Endodermal cell (in vitro differentiated cells): Measurements from ENCODE around the gene CFAP57. TPM values are rescaled to one million over a fixed set of nuclear protein-coding genes. Genes with fewer than 3 reads are reported as not detected.

ENCODE experiments used
- DNase-seq: peaks from one replicate; pipeline ENCODE4 v3.0.0-alpha.2; 2017
- H3K27ac ChIP-seq: 2 replicates; pipeline ENCODE4 v1.5.1; 2013; ENCODE audit warnings: mild to moderate bottlenecking, low read depth, low read length, moderate library complexity
- H3K27me3 ChIP-seq: 2 replicates; pipeline ENCODE4 v1.6.1; 2013; ENCODE audit warnings: mild to moderate bottlenecking, low read length, moderate library complexity; ENCODE audit not compliant: insufficient read depth, control insufficient read depth, poor library complexity, severe bottlenecking
- H3K36me3 ChIP-seq: 2 replicates; pipeline ENCODE4 v1.7.0; 2013; ENCODE audit warnings: mild to moderate bottlenecking, low read length, moderate library complexity; ENCODE audit not compliant: control insufficient read depth, insufficient read depth
- H3K4me1 ChIP-seq: one replicate; pipeline ENCODE4 v1.7.0; 2013; ENCODE audit warnings: low read length; ENCODE audit not compliant: control insufficient read depth, insufficient read depth
- H3K4me3 ChIP-seq: 2 replicates; pipeline ENCODE4 v1.5.1; 2013; ENCODE audit warnings: mild to moderate bottlenecking, low read length, moderate library complexity
- H3K9ac ChIP-seq: 2 replicates; pipeline ENCODE4 v1.6.1; 2013; ENCODE audit warnings: mild to moderate bottlenecking, low read length, moderate library complexity; ENCODE audit not compliant: poor library complexity, severe bottlenecking; ENCODE audit errors: extremely low read depth
- H3K9me3 ChIP-seq: 2 replicates; pipeline ENCODE4 v1.6.1; 2013; ENCODE audit warnings: mild to moderate bottlenecking, low read length, moderate library complexity; ENCODE audit not compliant: control insufficient read depth
- H3K27ac Mint-ChIP-seq: 2 replicates; pipeline ENCODE4 v1.8.0; 2020; ENCODE audit warnings: mixed read lengths
- H3K27me3 Mint-ChIP-seq: 2 replicates; pipeline ENCODE4 v1.8.0; 2021; ENCODE audit warnings: mild to moderate bottlenecking, mixed read lengths; ENCODE audit not compliant: insufficient read depth
- H3K36me3 Mint-ChIP-seq: 2 replicates; pipeline ENCODE4 v1.8.0; 2020; ENCODE audit warnings: low read depth, mixed read lengths
- H3K4me1 Mint-ChIP-seq: 2 replicates; pipeline ENCODE4 v1.8.0; 2020; ENCODE audit warnings: mixed read lengths
- H3K4me3 Mint-ChIP-seq: 2 replicates; pipeline ENCODE4 v1.8.0; 2020; ENCODE audit warnings: mild to moderate bottlenecking, moderate library complexity, mixed read lengths
- H3K9me3 Mint-ChIP-seq: 2 replicates; pipeline ENCODE4 v1.8.0; 2020; ENCODE audit warnings: mild to moderate bottlenecking, mixed read lengths
- WGBS, 2 experiments: methylation state at CpG; one replicate each; pipeline versions ENCODE4 v1.1.5 to v1.1.7; 2013; ENCODE audit warnings: missing lambda C conversion rate in 2 of 2, mixed read lengths in 1 of 2; ENCODE audit not compliant: insufficient coverage in 1 of 2, insufficient read length in 1 of 2; 5-methylcytosine and 5-hydroxymethylcytosine counted together
- total RNA-seq, 2 donors: library from RNA; stranded (reverse); fragmentation: NEBNext Ultra II Directional in 1 of 2; extraction: Animal tissue kit (Norgen Biotek cat#: 25700) in 1 of 2; gene quantifications; 2 replicates in 1 of 2; 3 replicates in 1 of 2; pipeline ENCODE4 v1.2.1, GENCODE V29; 2021
- TF ChIP-seq, protein P1 (sequence below): fragments of 200-600 bp; sonication (generic); conservative IDR thresholded peaks from 2 replicates; pipeline ENCODE4 v1.5.0; 2021; ENCODE audit warnings: antibody characterized with exemption, mild to moderate bottlenecking

CFAP57 gene
- total RNA-seq, 2 donors from 2014 or later: 0.82 to 0.90 TPM

DNA sequence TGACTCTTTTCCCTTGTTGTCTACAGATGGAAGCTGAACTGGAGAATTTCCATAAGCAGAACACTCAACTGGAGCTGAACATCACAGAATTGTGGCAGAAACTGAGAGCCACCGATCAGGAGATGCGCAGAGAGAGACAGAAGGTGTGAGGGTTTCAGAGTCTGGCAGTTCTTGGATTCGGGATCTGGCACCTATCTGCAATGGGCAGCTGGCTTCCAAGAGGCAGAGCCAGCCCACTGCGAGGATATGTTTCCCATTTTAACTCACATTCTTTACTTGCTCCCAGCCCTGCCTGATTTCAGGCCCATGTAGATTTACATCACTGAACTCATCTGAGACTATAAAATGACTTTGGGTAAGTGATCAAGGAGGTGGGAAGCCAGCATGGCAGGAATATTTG, 60.4 kb downstream of the CFAP57 start:
- 93 to 96% methylated on average over 2 to 4 of the region's 4 CpGs for WGBS, 2 experiments
- DNase-seq: no peak
- Mint-ChIP-seq H3K9me3 (no peaks in the 10 kb centered on the region), H3K4me1 (peaks cover 17% of the 10 kb centered on the region), H3K4me3 (no peak overlapping the region), H3K27ac (no peak overlapping the region), H3K27me3 (peaks cover 4% of the 10 kb centered on the region), H3K36me3 (no peaks in the 10 kb centered on the region)
- peaks cover 8% of the 10 kb centered on the region for H3K27me3 ChIP-seq
- no peak overlapping the region for H3K27ac ChIP-seq
- TF ChIP-seq, protein P1, sequence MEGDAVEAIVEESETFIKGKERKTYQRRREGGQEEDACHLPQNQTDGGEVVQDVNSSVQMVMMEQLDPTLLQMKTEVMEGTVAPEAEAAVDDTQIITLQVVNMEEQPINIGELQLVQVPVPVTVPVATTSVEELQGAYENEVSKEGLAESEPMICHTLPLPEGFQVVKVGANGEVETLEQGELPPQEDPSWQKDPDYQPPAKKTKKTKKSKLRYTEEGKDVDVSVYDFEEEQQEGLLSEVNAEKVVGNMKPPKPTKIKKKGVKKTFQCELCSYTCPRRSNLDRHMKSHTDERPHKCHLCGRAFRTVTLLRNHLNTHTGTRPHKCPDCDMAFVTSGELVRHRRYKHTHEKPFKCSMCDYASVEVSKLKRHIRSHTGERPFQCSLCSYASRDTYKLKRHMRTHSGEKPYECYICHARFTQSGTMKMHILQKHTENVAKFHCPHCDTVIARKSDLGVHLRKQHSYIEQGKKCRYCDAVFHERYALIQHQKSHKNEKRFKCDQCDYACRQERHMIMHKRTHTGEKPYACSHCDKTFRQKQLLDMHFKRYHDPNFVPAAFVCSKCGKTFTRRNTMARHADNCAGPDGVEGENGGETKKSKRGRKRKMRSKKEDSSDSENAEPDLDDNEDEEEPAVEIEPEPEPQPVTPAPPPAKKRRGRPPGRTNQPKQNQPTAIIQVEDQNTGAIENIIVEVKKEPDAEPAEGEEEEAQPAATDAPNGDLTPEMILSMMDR: no peak
- H3K9me3 ChIP-seq: no peaks in the 10 kb centered on the region
- no peaks in the 10 kb centered on the region for H3K36me3 ChIP-seq
- H3K9ac ChIP-seq: no peak overlapping the region
- H3K4me3 ChIP-seq: no peak overlapping the region
- H3K4me1 ChIP-seq: no peaks in the 10 kb centered on the region

DNA sequence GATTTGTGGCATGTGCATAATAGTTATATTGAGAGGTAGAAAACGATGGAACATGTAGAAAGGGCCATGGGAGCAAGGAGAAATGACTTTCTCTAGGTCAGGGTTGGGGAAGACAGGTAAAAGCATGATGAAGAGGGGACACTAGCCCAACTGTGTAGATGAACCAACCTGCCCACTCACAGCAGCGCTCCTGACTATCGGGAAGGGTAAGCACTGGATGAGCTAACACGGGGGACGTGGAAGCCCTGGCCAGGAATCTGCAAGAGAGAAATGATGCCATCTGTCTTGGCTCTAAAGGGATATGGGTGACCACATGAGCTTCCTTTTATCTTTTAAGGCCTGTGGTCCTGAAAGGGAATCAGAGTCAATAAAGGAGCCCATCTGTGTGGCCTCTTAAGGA, 61.5 kb downstream of the CFAP57 start:
- Mint-ChIP-seq H3K9me3 (no peaks in the 10 kb centered on the region), H3K4me1 (peaks cover 10% of the 10 kb centered on the region), H3K4me3 (no peak overlapping the region), H3K27me3 (peaks cover 4% of the 10 kb centered on the region), H3K27ac (no peak overlapping the region), H3K36me3 (no peaks in the 10 kb centered on the region)
- WGBS, 2 experiments: 81 to 88% methylated on average over 3 to 5 of the region's 5 CpGs
- Histone ChIP-seq H3K4me3 (no peak overlapping the region), H3K27me3 (peaks cover 8% of the 10 kb centered on the region), H3K36me3 (no peaks in the 10 kb centered on the region), H3K4me1 (no peaks in the 10 kb centered on the region), H3K9ac (no peak overlapping the region), H3K27ac (no peak overlapping the region), H3K9me3 (no peaks in the 10 kb centered on the region)
- DNase-seq: no peak
- TF ChIP-seq, protein P1: no peak

DNA sequence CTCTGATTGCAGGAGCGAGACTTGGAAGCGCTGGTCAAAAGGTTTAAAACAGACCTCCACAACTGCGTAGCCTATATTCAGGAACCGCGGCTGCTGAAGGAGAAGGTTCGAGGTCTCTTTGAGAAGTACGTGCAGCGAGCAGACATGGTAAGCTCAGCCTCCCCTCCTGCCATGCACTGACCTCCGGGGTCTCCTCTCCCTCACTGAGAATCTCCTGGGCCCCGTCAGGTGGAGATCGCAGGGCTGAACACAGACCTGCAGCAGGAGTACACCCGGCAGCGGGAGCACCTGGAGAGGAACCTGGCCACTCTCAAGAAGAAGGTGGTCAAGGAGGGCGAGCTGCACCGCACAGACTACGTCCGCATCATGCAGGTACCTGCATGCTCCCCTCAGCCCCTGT, 62.1 kb downstream of the CFAP57 start:
- TF ChIP-seq, protein P1: no peak
- Histone ChIP-seq H3K27me3 (peaks cover 8% of the 10 kb centered on the region), H3K36me3 (no peaks in the 10 kb centered on the region), H3K9me3 (no peaks in the 10 kb centered on the region), H3K4me1 (no peaks in the 10 kb centered on the region), H3K9ac (no peak overlapping the region), H3K4me3 (no peak overlapping the region), H3K27ac (no peak overlapping the region)
- Mint-ChIP-seq H3K9me3 (no peaks in the 10 kb centered on the region), H3K4me1 (peaks cover 10% of the 10 kb centered on the region), H3K27ac (no peak overlapping the region), H3K36me3 (no peaks in the 10 kb centered on the region), H3K27me3 (peaks cover 4% of the 10 kb centered on the region), H3K4me3 (no peak overlapping the region)
- WGBS, 2 experiments: 95 to 97% methylated on average over 15 to 17 of the region's 17 CpGs
- DNase-seq: no peak
